Fibroblast of villous mesenchyme (primary cell): ENCODE data around the gene GNMT. TPM values are rescaled to one million over a fixed set of nuclear protein-coding genes. Genes with fewer than 3 reads are reported as not detected.

Experiments
- DNase-seq: peaks from one replicate; pipeline ENCODE4 v3.0.0-alpha.2; 2010; ENCODE audit warnings: low read depth
- H3K4me3 ChIP-seq: 2 replicates; pipeline ENCODE4 v1.5.1; 2011; ENCODE audit warnings: low read depth, mild to moderate bottlenecking, low read length
- CTCF ChIP-seq: IDR thresholded peaks from 2 replicates; pipeline ENCODE4 v1.5.1; 2012; ENCODE audit warnings: low read depth, mild to moderate bottlenecking, low read length; ENCODE audit not compliant: insufficient read depth
- total RNA-seq: library from RNA; depleted of rRNA; stranded (reverse); fragments of >200 nt; gene quantifications from 2 replicates; pipeline ENCODE4 v1.2.3, GENCODE V29; 2012

GNMT gene
- total RNA-seq, 1 donor = not detected

- no peak for TF ChIP-seq CTCF
- DNase-seq = no peak
- H3K4me3 ChIP-seq = no peak overlapping the region
Measured at GRCh38 chr6:42935322-42935721, 25.2 kb upstream of the GNMT start.

GRCh38 chr6:42936398-42936797 lies 24.2 kb upstream of the GNMT start:
- no peak for TF ChIP-seq CTCF
- no peak overlapping the region for H3K4me3 ChIP-seq
- no peak for DNase-seq

GRCh38 chr6:42937548-42938427 lies 22.8 kb upstream of the GNMT start:
- TF ChIP-seq CTCF = no peak
- no peak for DNase-seq
- H3K4me3 ChIP-seq = no peak overlapping the region

- no peak overlapping the region for H3K4me3 ChIP-seq
- no peak for TF ChIP-seq CTCF
- DNase-seq = no peak
Measured at GRCh38 chr6:42938428-42938796, 22.1 kb upstream of the GNMT start.

- TF ChIP-seq CTCF = no peak
- DNase-seq = no peak
- H3K4me3 ChIP-seq = no peak overlapping the region
Measured at GRCh38 chr6:42938987-42939809, 21.4 kb upstream of the GNMT start.

GRCh38 chr6:42939810-42940167 lies 20.8 kb upstream of the GNMT start:
- TF ChIP-seq CTCF = no peak
- H3K4me3 ChIP-seq = no peak overlapping the region
- no peak for DNase-seq
